ENCODE data around the gene TMEM168. TPM values are rescaled to one million over a fixed set of nuclear protein-coding genes. Genes with fewer than 3 reads are reported as not detected.
"Not testable (repeated sequence)": the region's sequence is repeated elsewhere in the genome, so short reads cannot be mapped to it uniquely, and the experiment has no call there.

TMEM168 gene
- 10 to 100 TPM; 18.3 to 30.1 (median 20.7) TPM for total RNA-seq
- polyA plus RNA-seq: 1 to 10 TPM; 6.0 to 7.6 TPM
- total RNA-seq: 25.3 reads per million, percentile 56 among the genes with 10 or more reads in this experiment

- DNase-seq (peak; percentile 75 to 91 (median 83)), ATAC-seq (peak; percentile 94)
- Histone ChIP-seq H3K4me3 (ENCODE audit: low read length) (peak within 1 kb of the TSS; percentile 98), H3K9me3 (ENCODE audit: control insufficient read depth in 2 of 3, low read length in 3 of 3) (no peaks in the 10 kb centered on the region), H3K27ac (ENCODE audit: low read depth, low read length) (peak within 1 kb of the TSS; percentile 85), H3K36me3 (ENCODE audit: control insufficient read depth in 2 of 3, insufficient read depth in 3 of 3, low read length in 3 of 3) (peaks cover 0 to 4% (median 0%) of the 10 kb centered on the region in 3 experiments), H3K27me3 (ENCODE audit: control insufficient read depth in 2 of 2, insufficient read depth in 2 of 2, low read length in 2 of 2) (no peaks in the 10 kb centered on the region), H3K4me1 (ENCODE audit: control insufficient read depth in 2 of 2, insufficient read depth in 2 of 2, low read length in 2 of 2) (peaks cover 13 to 23% of the 10 kb centered on the region in 2 donors)
- Mint-ChIP-seq H3K27me3 (no peaks in the 10 kb centered on the region), H3K36me3 (peaks cover 0 to 12% (median 0%) of the 10 kb centered on the region in 5 donors), H3K9me3 (no peaks in the 10 kb centered on the region), H3K27ac (peak within 1 kb of the TSS; percentile 63 to 93 (median 88)), H3K4me1 (peaks cover 27 to 50% (median 36%) of the 10 kb centered on the region in 7 donors), H3K4me3 (peak within 1 kb of the TSS; percentile 90 to 97 (median 95))
- POLR2A ChIA-PET: interaction anchor here (0.8 to 2.2 kb wide), 5 partner anchors 150 to 586 kb away, joined by 3 to 9 read pairs (median 3); partner anchors contain the start of gene IFRD1
- intact Hi-C loops (cut with micrococcal nuclease): loop anchor here (1.0 to 5.0 kb wide), 12 partner anchors 8 to 1708 kb away; partner anchors contain the start of genes DOCK4 (in 2 of the 2), IFRD1 (in 2 of the 2), SMIM30 (in 2 of the 2) and ZNF277 (in 2 of the 2)
- CTCF ChIA-PET: no interaction called here
Measured at GRCh38 chr7:112789817-112790585, at the start of gene TMEM168. TMEM168 (minus strand) TSS chr7:112790393; CDS start chr7:112784825, 5,568 bp downstream.

- H3K9me3 ChIP-seq (ENCODE audit: control insufficient read depth in 2 of 3, low read length in 3 of 3); H3K4me1 Mint-ChIP-seq; ATAC-seq; H3K27ac ChIP-seq (ENCODE audit: low read depth, low read length); H3K27me3 Mint-ChIP-seq; CTCF ChIA-PET; H3K4me3 ChIP-seq (ENCODE audit: low read length); H3K4me1 ChIP-seq (ENCODE audit: control insufficient read depth in 2 of 2, insufficient read depth in 2 of 2, low read length in 2 of 2); intact Hi-C loops (cut with micrococcal nuclease); H3K27me3 ChIP-seq (ENCODE audit: control insufficient read depth in 2 of 2, insufficient read depth in 2 of 2, low read length in 2 of 2); POLR2A ChIA-PET; H3K4me3 Mint-ChIP-seq; DNase-seq: not testable (repeated sequence)
- H3K36me3 Mint-ChIP-seq: peaks cover 14 to 82% (median 72%) of the 10 kb centered on the region in 5 donors
- H3K36me3 ChIP-seq (ENCODE audit: control insufficient read depth in 2 of 3, insufficient read depth in 3 of 3, low read length in 3 of 3): peaks cover 0 to 13% (median 0%) of the 10 kb centered on the region in 3 experiments
- peak overlapping the region in 1 of 9 donors; percentile 6 for H3K27ac Mint-ChIP-seq
- peaks cover 0 to 20% (median 5%) of the 10 kb centered on the region in 11 donors for H3K9me3 Mint-ChIP-seq
Measured at GRCh38 chr7:112835928-112836327, 45.7 kb upstream of the TMEM168 start.

GRCh38 chr7:112833082-112833481, 42.9 kb upstream of the TMEM168 start:
- Mint-ChIP-seq H3K36me3 (peaks cover 30 to 87% (median 82%) of the 10 kb centered on the region in 5 donors), H3K4me3 (no peak overlapping the region), H3K9me3 (peaks cover 5 to 32% (median 20%) of the 10 kb centered on the region in 11 donors), H3K4me1 (no peaks in the 10 kb centered on the region), H3K27me3 (no peaks in the 10 kb centered on the region), H3K27ac (no peak overlapping the region)
- Histone ChIP-seq H3K9me3 (ENCODE audit: control insufficient read depth in 2 of 3, low read length in 3 of 3) (peaks cover 0 to 9% (median 0%) of the 10 kb centered on the region in 3 experiments), H3K4me1 (ENCODE audit: control insufficient read depth in 2 of 2, insufficient read depth in 2 of 2, low read length in 2 of 2) (no peaks in the 10 kb centered on the region), H3K27ac (ENCODE audit: low read depth, low read length) (no peak overlapping the region), H3K27me3 (ENCODE audit: control insufficient read depth in 2 of 2, insufficient read depth in 2 of 2, low read length in 2 of 2) (no peaks in the 10 kb centered on the region), H3K36me3 (ENCODE audit: control insufficient read depth in 2 of 3, insufficient read depth in 3 of 3, low read length in 3 of 3) (peaks cover 0 to 28% (median 0%) of the 10 kb centered on the region in 3 experiments), H3K4me3 (ENCODE audit: low read length) (no peak overlapping the region)
- ChIA-PET POLR2A (no interaction called here), CTCF (no interaction called here)
- ATAC-seq (no peak), DNase-seq (no peak)
- intact Hi-C loops (cut with micrococcal nuclease): no loop called here

- Mint-ChIP-seq H3K27me3 (no peaks in the 10 kb centered on the region), H3K9me3 (peaks cover 3 to 39% (median 16%) of the 10 kb centered on the region in 11 donors), H3K36me3 (peaks cover 23 to 83% (median 76%) of the 10 kb centered on the region in 5 donors), H3K27ac (no peak overlapping the region), H3K4me3 (no peak overlapping the region), H3K4me1 (no peaks in the 10 kb centered on the region)
- Histone ChIP-seq H3K4me1 (ENCODE audit: control insufficient read depth in 2 of 2, insufficient read depth in 2 of 2, low read length in 2 of 2) (no peaks in the 10 kb centered on the region), H3K4me3 (ENCODE audit: low read length) (no peak overlapping the region), H3K36me3 (ENCODE audit: control insufficient read depth in 2 of 3, insufficient read depth in 3 of 3, low read length in 3 of 3) (peaks cover 0 to 28% (median 0%) of the 10 kb centered on the region in 3 experiments), H3K27me3 (ENCODE audit: control insufficient read depth in 2 of 2, insufficient read depth in 2 of 2, low read length in 2 of 2) (no peaks in the 10 kb centered on the region), H3K27ac (ENCODE audit: low read depth, low read length) (no peak overlapping the region), H3K9me3 (ENCODE audit: control insufficient read depth in 2 of 3, low read length in 3 of 3) (peaks cover 0 to 9% (median 0%) of the 10 kb centered on the region in 3 experiments)
- DNase-seq (no peak), ATAC-seq (no peak)
- intact Hi-C loops (cut with micrococcal nuclease): no loop called here
- POLR2A ChIA-PET: interaction anchor here (0.6 kb wide), 1 partner anchor 281 kb away, joined by 3 read pairs; no protein-coding TSS in a partner anchor
- CTCF ChIA-PET: no interaction called here
Measured at GRCh38 chr7:112830769-112831168, 40.6 kb upstream of the TMEM168 start.

- Histone ChIP-seq H3K36me3 (ENCODE audit: control insufficient read depth in 2 of 3, insufficient read depth in 3 of 3, low read length in 3 of 3) (peaks cover 0 to 28% (median 0%) of the 10 kb centered on the region in 3 experiments), H3K4me3 (ENCODE audit: low read length) (no peak overlapping the region), H3K27ac (ENCODE audit: low read depth, low read length) (no peak overlapping the region), H3K27me3 (ENCODE audit: control insufficient read depth in 2 of 2, insufficient read depth in 2 of 2, low read length in 2 of 2) (no peaks in the 10 kb centered on the region), H3K9me3 (ENCODE audit: control insufficient read depth in 2 of 3, low read length in 3 of 3) (peaks cover 0 to 9% (median 0%) of the 10 kb centered on the region in 3 experiments), H3K4me1 (ENCODE audit: control insufficient read depth in 2 of 2, insufficient read depth in 2 of 2, low read length in 2 of 2) (no peaks in the 10 kb centered on the region)
- Mint-ChIP-seq H3K27me3 (no peaks in the 10 kb centered on the region), H3K4me3 (no peak overlapping the region), H3K4me1 (no peaks in the 10 kb centered on the region), H3K9me3 (peaks cover 2 to 39% (median 16%) of the 10 kb centered on the region in 11 donors), H3K27ac (no peak overlapping the region), H3K36me3 (peaks cover 19 to 84% (median 73%) of the 10 kb centered on the region in 5 donors)
- ChIA-PET CTCF (no interaction called here), POLR2A (no interaction called here)
- DNase-seq: no peak
- ATAC-seq: no peak
- intact Hi-C loops (cut with micrococcal nuclease): loop anchor here in 1 of 2 donors (10.0 kb wide), 1 partner anchor 64 kb away; no protein-coding TSS in a partner anchor
Measured at GRCh38 chr7:112828696-112829095, 38.5 kb upstream of the TMEM168 start.

GRCh38 chr7:112821345-112821744, 31.2 kb upstream of the TMEM168 start:
- intact Hi-C loops (cut with micrococcal nuclease): loop anchor here in 1 of 2 donors (10.0 kb wide), 1 partner anchor 57 kb away; no protein-coding TSS in a partner anchor
- H3K9me3 Mint-ChIP-seq: peaks cover 0 to 22% (median 7%) of the 10 kb centered on the region in 11 donors
- H3K36me3 Mint-ChIP-seq: peaks cover 5 to 67% (median 56%) of the 10 kb centered on the region in 5 donors
- H3K4me3 Mint-ChIP-seq: no peak overlapping the region
- H3K4me3 ChIP-seq (ENCODE audit: low read length): no peak overlapping the region
- no peaks in the 10 kb centered on the region for H3K4me1 Mint-ChIP-seq
- DNase-seq (no peak), ATAC-seq (no peak)
- no peaks in the 10 kb centered on the region for H3K27me3 Mint-ChIP-seq
- ChIA-PET POLR2A (no interaction called here), CTCF (interaction anchor here (0.6 kb wide), 1 partner anchor 23 kb away, joined by 5 read pairs; no protein-coding TSS in a partner anchor)
- H3K36me3 ChIP-seq (ENCODE audit: control insufficient read depth in 2 of 3, insufficient read depth in 3 of 3, low read length in 3 of 3): peaks cover 0 to 7% (median 0%) of the 10 kb centered on the region in 3 experiments
- no peak overlapping the region for H3K27ac Mint-ChIP-seq
- no peak overlapping the region for H3K27ac ChIP-seq (ENCODE audit: low read depth, low read length)
- no peaks in the 10 kb centered on the region for H3K4me1 ChIP-seq (ENCODE audit: control insufficient read depth in 2 of 2, insufficient read depth in 2 of 2, low read length in 2 of 2)
- H3K27me3 ChIP-seq (ENCODE audit: control insufficient read depth in 2 of 2, insufficient read depth in 2 of 2, low read length in 2 of 2): no peaks in the 10 kb centered on the region
- H3K9me3 ChIP-seq (ENCODE audit: control insufficient read depth in 2 of 3, low read length in 3 of 3): no peaks in the 10 kb centered on the region
